Measurements from ENCODE around the gene PXN. TPM values are rescaled to one million over a fixed set of nuclear protein-coding genes. Genes with fewer than 3 reads are reported as not detected.

The PXN gene
- total and polyA plus RNA-seq, 2 of the 13 experiments (the other 11 are each of a cell fraction or from before 2014, with no cell fraction given): 13.6 to 14.2 TPM

DNA sequence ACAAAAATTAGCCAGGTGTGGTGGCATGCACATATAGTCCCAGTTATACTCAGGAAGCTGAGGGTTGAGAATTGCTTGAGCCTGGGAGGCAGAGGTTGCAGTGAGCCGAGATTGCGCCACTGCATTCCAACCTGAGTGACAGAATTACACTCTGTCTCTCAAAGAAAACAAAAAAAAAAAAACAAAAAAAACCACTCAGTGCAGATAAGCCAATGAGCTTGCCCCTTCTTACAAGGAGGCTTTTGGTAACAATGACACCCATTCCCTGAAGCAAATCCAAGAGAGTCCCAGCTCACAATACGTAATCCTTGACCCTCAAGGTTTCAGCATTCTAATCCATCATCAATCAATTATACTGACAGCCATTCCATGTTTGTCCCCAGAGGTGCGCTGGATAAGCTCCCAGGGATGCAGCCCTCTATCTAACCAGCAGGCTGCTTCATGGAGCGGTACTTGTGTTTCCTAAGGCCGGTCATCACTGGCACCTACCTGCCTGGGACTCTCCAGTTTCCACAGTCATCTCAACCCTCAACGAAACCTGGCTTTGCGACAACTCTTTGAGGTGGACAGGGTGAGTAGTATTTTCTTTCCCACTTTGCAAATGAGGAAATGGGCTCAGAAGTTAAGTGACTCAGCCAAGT lies 83.4 kb downstream of the PXN start (continued):
- no peak for TF ChIP-seq ZNF180 (CRISPR knock-in tag; IDR thresholded peaks at IDR 0.05; ENCODE audit: borderline replicate concordance, low read depth)
- no peak for TF ChIP-seq ZNF570 (CRISPR knock-in tag; IDR thresholded peaks at IDR 0.05; ENCODE audit: borderline replicate concordance)
- TF ChIP-seq MLLT10 (CRISPR knock-in tag; IDR thresholded peaks at IDR 0.05): no peak
- TF ChIP-seq, protein P1, sequence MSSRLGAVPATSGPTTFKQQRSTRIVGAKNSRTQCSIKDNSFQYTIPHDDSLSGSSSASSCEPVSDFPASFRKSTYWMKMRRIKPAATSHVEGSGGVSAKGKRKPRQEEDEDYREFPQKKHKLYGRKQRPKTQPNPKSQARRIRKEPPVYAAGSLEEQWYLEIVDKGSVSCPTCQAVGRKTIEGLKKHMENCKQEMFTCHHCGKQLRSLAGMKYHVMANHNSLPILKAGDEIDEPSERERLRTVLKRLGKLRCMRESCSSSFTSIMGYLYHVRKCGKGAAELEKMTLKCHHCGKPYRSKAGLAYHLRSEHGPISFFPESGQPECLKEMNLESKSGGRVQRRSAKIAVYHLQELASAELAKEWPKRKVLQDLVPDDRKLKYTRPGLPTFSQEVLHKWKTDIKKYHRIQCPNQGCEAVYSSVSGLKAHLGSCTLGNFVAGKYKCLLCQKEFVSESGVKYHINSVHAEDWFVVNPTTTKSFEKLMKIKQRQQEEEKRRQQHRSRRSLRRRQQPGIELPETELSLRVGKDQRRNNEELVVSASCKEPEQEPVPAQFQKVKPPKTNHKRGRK (CRISPR knock-in tag; IDR thresholded peaks at IDR 0.05): no peak
- 0 out of 2 replicates have a peak, but pooled peaks have one; percentile 4 for TF ChIP-seq FOXA3 (CRISPR knock-in tag; IDR thresholded peaks at IDR 0.05)
- TF ChIP-seq ARHGAP35 (CRISPR knock-in tag; IDR thresholded peaks at IDR 0.05; ENCODE audit: borderline replicate concordance): no peak
- TF ChIP-seq FOXP1 (IDR thresholded peaks at IDR 0.05): no peak
- TF ChIP-seq FOXP1 (CRISPR knock-in tag; IDR thresholded peaks at IDR 0.05): peak; percentile 5; the same call in 1 of the 2 replicates
- no peak for TF ChIP-seq ZSCAN21 (CRISPR knock-in tag; IDR thresholded peaks at IDR 0.05; ENCODE audit: borderline replicate concordance)
- TF ChIP-seq HMG20A (CRISPR knock-in tag; IDR thresholded peaks at IDR 0.05; ENCODE audit: borderline replicate concordance): no peak
- TF ChIP-seq ZNF768 (CRISPR knock-in tag; IDR thresholded peaks at IDR 0.05): no peak
- TF ChIP-seq, protein P2, sequence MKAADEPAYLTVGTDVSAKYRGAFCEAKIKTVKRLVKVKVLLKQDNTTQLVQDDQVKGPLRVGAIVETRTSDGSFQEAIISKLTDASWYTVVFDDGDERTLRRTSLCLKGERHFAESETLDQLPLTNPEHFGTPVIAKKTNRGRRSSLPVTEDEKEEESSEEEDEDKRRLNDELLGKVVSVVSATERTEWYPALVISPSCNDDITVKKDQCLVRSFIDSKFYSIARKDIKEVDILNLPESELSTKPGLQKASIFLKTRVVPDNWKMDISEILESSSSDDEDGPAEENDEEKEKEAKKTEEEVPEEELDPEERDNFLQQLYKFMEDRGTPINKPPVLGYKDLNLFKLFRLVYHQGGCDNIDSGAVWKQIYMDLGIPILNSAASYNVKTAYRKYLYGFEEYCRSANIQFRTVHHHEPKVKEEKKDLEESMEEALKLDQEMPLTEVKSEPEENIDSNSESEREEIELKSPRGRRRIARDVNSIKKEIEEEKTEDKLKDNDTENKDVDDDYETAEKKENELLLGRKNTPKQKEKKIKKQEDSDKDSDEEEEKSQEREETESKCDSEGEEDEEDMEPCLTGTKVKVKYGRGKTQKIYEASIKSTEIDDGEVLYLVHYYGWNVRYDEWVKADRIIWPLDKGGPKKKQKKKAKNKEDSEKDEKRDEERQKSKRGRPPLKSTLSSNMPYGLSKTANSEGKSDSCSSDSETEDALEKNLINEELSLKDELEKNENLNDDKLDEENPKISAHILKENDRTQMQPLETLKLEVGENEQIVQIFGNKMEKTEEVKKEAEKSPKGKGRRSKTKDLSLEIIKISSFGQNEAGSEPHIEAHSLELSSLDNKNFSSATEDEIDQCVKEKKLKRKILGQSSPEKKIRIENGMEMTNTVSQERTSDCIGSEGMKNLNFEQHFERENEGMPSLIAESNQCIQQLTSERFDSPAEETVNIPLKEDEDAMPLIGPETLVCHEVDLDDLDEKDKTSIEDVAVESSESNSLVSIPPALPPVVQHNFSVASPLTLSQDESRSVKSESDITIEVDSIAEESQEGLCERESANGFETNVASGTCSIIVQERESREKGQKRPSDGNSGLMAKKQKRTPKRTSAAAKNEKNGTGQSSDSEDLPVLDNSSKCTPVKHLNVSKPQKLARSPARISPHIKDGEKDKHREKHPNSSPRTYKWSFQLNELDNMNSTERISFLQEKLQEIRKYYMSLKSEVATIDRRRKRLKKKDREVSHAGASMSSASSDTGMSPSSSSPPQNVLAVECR (CRISPR knock-in tag; IDR thresholded peaks at IDR 0.05; ENCODE audit: borderline replicate concordance): 0 out of 2 replicates have a peak, but pooled peaks have one; percentile 28
- 0 out of 2 replicates have a peak, but pooled peaks have one; percentile 13 for TF ChIP-seq TBX2 (CRISPR knock-in tag; IDR thresholded peaks at IDR 0.05; ENCODE audit: borderline replicate concordance)
- TF ChIP-seq, protein P3, sequence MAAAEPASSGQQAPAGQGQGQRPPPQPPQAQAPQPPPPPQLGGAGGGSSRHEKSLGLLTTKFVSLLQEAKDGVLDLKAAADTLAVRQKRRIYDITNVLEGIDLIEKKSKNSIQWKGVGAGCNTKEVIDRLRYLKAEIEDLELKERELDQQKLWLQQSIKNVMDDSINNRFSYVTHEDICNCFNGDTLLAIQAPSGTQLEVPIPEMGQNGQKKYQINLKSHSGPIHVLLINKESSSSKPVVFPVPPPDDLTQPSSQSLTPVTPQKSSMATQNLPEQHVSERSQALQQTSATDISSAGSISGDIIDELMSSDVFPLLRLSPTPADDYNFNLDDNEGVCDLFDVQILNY (CRISPR knock-in tag; conservative IDR thresholded peaks at IDR 0.05): no peak
- TF ChIP-seq ATAD3A (CRISPR knock-in tag; IDR thresholded peaks at IDR 0.05): no peak
- no peak for TF ChIP-seq CBFB (CRISPR knock-in tag; IDR thresholded peaks at IDR 0.05)
- 0 out of 4 replicates have a peak, but pooled peaks of 1 of the 2 experiments have one; percentile 11 for TF ChIP-seq NR2F1 (CRISPR knock-in tag; IDR thresholded peaks at IDR 0.05)
- TF ChIP-seq, protein P4, sequence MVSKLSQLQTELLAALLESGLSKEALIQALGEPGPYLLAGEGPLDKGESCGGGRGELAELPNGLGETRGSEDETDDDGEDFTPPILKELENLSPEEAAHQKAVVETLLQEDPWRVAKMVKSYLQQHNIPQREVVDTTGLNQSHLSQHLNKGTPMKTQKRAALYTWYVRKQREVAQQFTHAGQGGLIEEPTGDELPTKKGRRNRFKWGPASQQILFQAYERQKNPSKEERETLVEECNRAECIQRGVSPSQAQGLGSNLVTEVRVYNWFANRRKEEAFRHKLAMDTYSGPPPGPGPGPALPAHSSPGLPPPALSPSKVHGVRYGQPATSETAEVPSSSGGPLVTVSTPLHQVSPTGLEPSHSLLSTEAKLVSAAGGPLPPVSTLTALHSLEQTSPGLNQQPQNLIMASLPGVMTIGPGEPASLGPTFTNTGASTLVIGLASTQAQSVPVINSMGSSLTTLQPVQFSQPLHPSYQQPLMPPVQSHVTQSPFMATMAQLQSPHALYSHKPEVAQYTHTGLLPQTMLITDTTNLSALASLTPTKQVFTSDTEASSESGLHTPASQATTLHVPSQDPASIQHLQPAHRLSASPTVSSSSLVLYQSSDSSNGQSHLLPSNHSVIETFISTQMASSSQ (IDR thresholded peaks at IDR 0.05; ENCODE audit: low read depth): no peak
- TF ChIP-seq, protein P4 (CRISPR knock-in tag; IDR thresholded peaks at IDR 0.05; ENCODE audit: borderline replicate concordance): no peak

Measured in HepG2 (cell line).